GM20431 (cell line): ENCODE data around the gene DNHD1.

Experiments used
- in situ Hi-C: fragments of 300-500 bp; cut with MseI, MboI; formaldehyde crosslinking; loops from one replicate; pipeline ENCODE4 v1.15.0; 2020; ENCODE audit warnings: low sequenced_read_pairs; ENCODE audit not compliant: unreplicated experiment

The DNHD1 gene

GRCh38 chr11:6557761-6558674 lies 60.9 kb downstream of the DNHD1 start:
- in situ Hi-C loops: no loop called here

GRCh38 chr11:6559369-6559768 lies 62.3 kb downstream of the DNHD1 start:
- in situ Hi-C loops: no loop called here

GRCh38 chr11:6561288-6561687 lies 64.2 kb downstream of the DNHD1 start:
- in situ Hi-C loops: no loop called here

GRCh38 chr11:6563121-6563619 lies 66.1 kb downstream of the DNHD1 start:
- in situ Hi-C loops: no loop called here

GRCh38 chr11:6563667-6564066 lies 66.6 kb downstream of the DNHD1 start:
- in situ Hi-C loops: no loop called here

GRCh38 chr11:6565325-6565724 lies 68.2 kb downstream of the DNHD1 start:
- in situ Hi-C loops: no loop called here

- in situ Hi-C loops: no loop called here
Observed at GRCh38 chr11:6565988-6566703, 69.1 kb downstream of the DNHD1 start.

- in situ Hi-C loops: no loop called here
Observed at GRCh38 chr11:6566704-6567370, 69.8 kb downstream of the DNHD1 start.

- in situ Hi-C loops: no loop called here
Observed at GRCh38 chr11:6567371-6567745, 70.3 kb downstream of the DNHD1 start.

GRCh38 chr11:6568191-6568918 lies 71.3 kb downstream of the DNHD1 start:
- in situ Hi-C loops: no loop called here

- in situ Hi-C loops: no loop called here
Observed at GRCh38 chr11:6569706-6570105, 72.6 kb downstream of the DNHD1 start.

GRCh38 chr11:6570691-6571427 lies 73.8 kb downstream of the DNHD1 start:
- in situ Hi-C loops: no loop called here

- in situ Hi-C loops: no loop called here
Observed at GRCh38 chr11:6571434-6572008, 74.4 kb downstream of the DNHD1 start.

- in situ Hi-C loops: no loop called here
Observed at GRCh38 chr11:6572215-6572614, 75.1 kb downstream of the DNHD1 start.

- in situ Hi-C loops: no loop called here
Observed at GRCh38 chr11:6574816-6575715, 78.0 kb downstream of the DNHD1 start.

GRCh38 chr11:6576471-6577373 lies 79.6 kb downstream of the DNHD1 start:
- in situ Hi-C loops: no loop called here

- in situ Hi-C loops: no loop called here
Observed at GRCh38 chr11:6578134-6578533, 81.1 kb downstream of the DNHD1 start.
